Astrocyte of the cerebellum (primary cell): ENCODE data around the gene AIFM1.

Experiments
- DNase-seq: peaks from one replicate; pipeline ENCODE4 v3.0.0-alpha.2; 2011; ENCODE audit warnings: low read depth
- H3K4me3 ChIP-seq: 2 replicates; pipeline ENCODE4 v1.5.1; 2011; ENCODE audit warnings: mild to moderate bottlenecking, low read depth, low read length, moderate library complexity
- CTCF ChIP-seq: IDR thresholded peaks from 2 replicates; pipeline ENCODE4 v1.5.1; 2012; ENCODE audit warnings: low read length, low read depth, moderate library complexity, mild to moderate bottlenecking; ENCODE audit errors: missing control alignments
- in situ Hi-C: cut with HindIII; loops from 2 replicates; pipeline ENCODE4 v1.10.0; 2017; ENCODE audit warnings: low sequenced_read_pairs

Gene AIFM1

DNA sequence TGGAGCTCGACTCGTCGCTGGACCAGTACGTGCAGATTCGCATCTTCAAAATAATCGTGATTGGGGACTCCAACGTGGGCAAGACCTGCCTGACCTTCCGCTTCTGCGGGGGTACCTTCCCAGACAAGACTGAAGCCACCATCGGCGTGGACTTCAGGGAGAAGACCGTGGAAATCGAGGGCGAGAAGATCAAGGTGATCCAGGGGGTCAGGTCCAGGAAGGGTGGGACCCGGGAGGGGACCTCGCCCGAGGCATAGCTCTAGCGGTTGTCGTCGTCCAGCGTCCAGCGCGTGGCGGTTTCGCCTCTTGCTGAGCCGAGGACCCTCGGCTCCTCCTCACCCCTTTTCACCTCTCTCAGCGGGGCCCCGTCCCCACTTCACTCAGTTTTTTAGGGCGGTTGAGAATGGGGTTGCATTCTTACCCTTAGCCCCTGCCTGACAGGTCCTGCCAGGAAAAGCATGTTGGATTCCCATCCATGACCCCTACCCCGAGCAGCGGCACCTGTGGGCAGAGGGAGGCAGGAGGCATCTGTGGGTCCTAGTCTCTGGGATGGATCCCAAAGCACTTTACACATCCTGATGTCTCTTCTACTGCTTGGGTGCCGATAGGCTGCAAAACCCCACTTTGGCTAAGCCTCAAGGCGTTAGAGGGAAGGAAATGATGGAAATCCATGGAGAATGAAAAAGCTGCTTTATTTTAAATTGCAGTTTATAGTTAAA lies 6.6 kb upstream of the AIFM1 start:
- in situ Hi-C loops: no loop called here
- H3K4me3 ChIP-seq: peak overlapping the region; percentile 43
- TF ChIP-seq CTCF: no peak

GRCh38 chrX:130171446-130172126 lies 5.9 kb upstream of the AIFM1 start, which contains the start of gene RAB33A:
TSS of gene RAB33A (plus strand) at chrX:130171962. CDS start at chrX:130172063, 101 bp downstream.
- in situ Hi-C loops: no loop called here
- DNase-seq: no peak
- peak within 1 kb of the TSS; percentile 43 for H3K4me3 ChIP-seq
- TF ChIP-seq CTCF: no peak

More for the DNA sequence above, 6.6 kb upstream of the AIFM1 start:
- no peak for DNase-seq

DNA sequence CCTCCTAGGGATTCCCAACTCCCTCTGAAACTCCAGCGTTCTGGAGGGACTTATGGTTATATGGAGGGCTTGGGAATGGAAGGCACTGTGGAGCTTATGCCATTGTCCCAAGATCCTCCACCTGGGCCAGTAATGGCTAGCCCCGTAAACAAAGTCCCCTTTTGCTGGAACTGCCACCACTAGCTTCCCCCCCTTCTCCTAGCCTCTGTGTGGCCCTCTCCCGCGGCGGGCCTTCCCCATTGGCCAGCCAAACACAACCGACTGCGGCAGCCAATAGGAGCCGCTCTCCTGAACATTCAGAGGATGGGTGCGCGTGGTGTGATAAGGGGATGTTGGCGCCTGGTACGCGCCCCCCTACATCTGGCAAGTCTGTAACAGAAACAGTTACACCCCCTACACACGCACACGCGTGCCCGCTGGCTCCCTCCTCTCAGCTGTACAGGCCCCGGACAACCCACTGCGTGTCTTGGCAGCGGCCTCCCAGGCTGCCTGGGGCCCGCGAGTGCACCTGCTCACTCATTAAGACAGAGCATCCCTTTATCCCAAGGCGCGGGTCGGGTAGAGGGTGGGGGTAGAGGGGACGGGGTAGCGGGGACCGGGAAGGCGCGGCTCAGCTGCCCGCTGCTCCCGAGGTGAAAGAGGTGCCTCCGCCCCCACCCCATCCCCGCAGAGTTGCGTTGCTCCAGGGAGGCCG lies 5.3 kb upstream of the AIFM1 start:
- DNase-seq: no peak
- TF ChIP-seq CTCF: no peak
- in situ Hi-C loops: no loop called here
- peak overlapping the region; percentile 43 for H3K4me3 ChIP-seq

- DNase-seq: no peak
- in situ Hi-C loops: no loop called here
- TF ChIP-seq CTCF: no peak
- peak overlapping the region; percentile 54 for H3K4me3 ChIP-seq
These were observed 1.4 kb upstream of the AIFM1 start for GRCh38 chrX:130167040-130167439.

DNA sequence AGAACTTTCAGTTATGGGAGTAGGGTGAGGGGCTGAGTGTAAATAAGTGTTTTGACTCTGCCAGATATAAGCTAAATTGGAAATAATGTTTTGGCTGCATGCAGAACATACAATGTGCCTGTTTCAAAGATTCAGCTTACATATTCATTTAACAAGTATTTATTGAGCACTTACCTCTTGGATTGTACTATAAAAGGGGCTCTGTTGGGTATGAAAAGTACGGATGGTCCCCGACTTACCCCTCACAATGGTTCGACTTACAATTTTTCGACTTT lies 799 bp upstream of the AIFM1 start:
- no peak for TF ChIP-seq CTCF
- no peak for DNase-seq
- in situ Hi-C loops: no loop called here
- peak overlapping the region; percentile 54 for H3K4me3 ChIP-seq

- in situ Hi-C loops: no loop called here
- H3K4me3 ChIP-seq: peak overlapping the region; percentile 54
- no peak for DNase-seq
- TF ChIP-seq CTCF: no peak
These were observed 399 bp downstream of the AIFM1 start for GRCh38 chrX:130165181-130165702.
